HG03342 (cell line): ENCODE data around the gene NDST3.
"Not testable (repeated sequence)": the region's sequence is repeated elsewhere in the genome, so short reads cannot be mapped to it uniquely, and the experiment has no call there.

Source experiments
- ATAC-seq: cut with Tn5 transposase; IDR thresholded peaks from one replicate; pipeline ENCODE4 v1.9.1; 2021; ENCODE audit warnings: mild to moderate bottlenecking, moderate library complexity; ENCODE audit not compliant: unreplicated experiment

Gene NDST3

DNA sequence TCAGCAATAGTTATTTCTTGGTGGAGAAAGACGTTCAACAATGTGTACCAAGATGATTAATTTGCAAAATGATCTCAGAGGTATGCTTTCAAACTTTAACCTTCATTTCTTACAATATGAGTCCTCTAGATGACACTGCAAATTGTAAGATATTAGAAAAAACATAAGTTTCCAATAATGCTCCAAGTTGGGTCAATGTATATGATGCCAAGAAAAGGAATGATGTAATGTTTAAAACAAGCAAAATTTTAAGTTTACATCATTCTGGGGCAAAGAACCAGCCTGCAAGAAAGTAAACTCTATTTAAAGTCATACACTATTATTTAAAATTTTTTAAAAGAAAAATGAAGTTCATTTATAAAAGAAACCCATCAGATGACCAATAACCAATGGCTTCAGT, 262.4 kb downstream of the NDST3 start:
- ATAC-seq: no peak

GRCh38 chr4:118299619-118300018, 265.3 kb downstream of the NDST3 start:
- not testable (repeated sequence) for ATAC-seq

DNA sequence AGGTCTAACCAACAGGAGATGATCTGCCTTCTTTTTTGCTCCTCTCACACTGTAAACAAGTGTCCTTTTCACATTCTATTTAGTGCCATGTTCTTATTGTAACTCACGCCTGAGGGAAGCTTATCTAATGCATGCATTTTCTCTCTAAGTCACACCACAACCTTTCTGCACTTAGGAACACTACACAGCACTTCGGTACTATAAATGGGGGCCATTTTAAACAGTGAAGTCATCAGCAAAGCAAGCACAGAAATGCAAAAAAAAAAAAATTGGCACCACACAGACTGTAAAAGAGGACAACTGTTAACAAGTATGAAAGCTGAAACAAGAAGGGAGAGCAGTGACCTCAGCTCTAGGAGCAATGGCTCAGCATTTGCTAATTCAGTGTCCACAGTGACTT, 273.4 kb downstream of the NDST3 start:
- ATAC-seq: no peak
